ENCODE data around the gene ABCC12.

The ABCC12 gene

GRCh38 chr16:48131201-48131935 lies 24.4 kb downstream of the ABCC12 start:
- DNase-seq, result no peak

GRCh38 chr16:48129926-48130325 lies 25.9 kb downstream of the ABCC12 start:
- DNase-seq, result no peak

- no peak for DNase-seq
Measured at GRCh38 chr16:48128769-48129168, 27.0 kb downstream of the ABCC12 start.

GRCh38 chr16:48126801-48127644 lies 28.8 kb downstream of the ABCC12 start:
- DNase-seq, result no peak

GRCh38 chr16:48125888-48126287 lies 29.9 kb downstream of the ABCC12 start:
- DNase-seq, result no peak

- DNase-seq, result no peak
Measured at GRCh38 chr16:48124266-48124665, 31.5 kb downstream of the ABCC12 start.

- DNase-seq, result no peak
Measured at GRCh38 chr16:48123104-48123788, 32.5 kb downstream of the ABCC12 start.

- no peak for DNase-seq
Measured at GRCh38 chr16:48121276-48121675, 34.5 kb downstream of the ABCC12 start.

GRCh38 chr16:48118841-48119240 lies 37.0 kb downstream of the ABCC12 start:
- no peak for DNase-seq

- no peak for DNase-seq
Measured at GRCh38 chr16:48117217-48118105, 38.3 kb downstream of the ABCC12 start.

- no peak for DNase-seq
Measured at GRCh38 chr16:48115299-48115698, 40.5 kb downstream of the ABCC12 start.

GRCh38 chr16:48114410-48114809 lies 41.4 kb downstream of the ABCC12 start:
- no peak for DNase-seq

GRCh38 chr16:48113471-48113870 lies 42.3 kb downstream of the ABCC12 start:
- no peak for DNase-seq

- DNase-seq, result no peak
Measured at GRCh38 chr16:48113001-48113400, 42.8 kb downstream of the ABCC12 start.

- DNase-seq, result no peak
Measured at GRCh38 chr16:48112600-48112999, 43.2 kb downstream of the ABCC12 start.

GRCh38 chr16:48110982-48111381 lies 44.8 kb downstream of the ABCC12 start:
- DNase-seq, result no peak

GRCh38 chr16:48110000-48110399 lies 45.8 kb downstream of the ABCC12 start:
- no peak for DNase-seq

- no peak for DNase-seq
Measured at GRCh38 chr16:48109475-48109874, 46.3 kb downstream of the ABCC12 start.

GRCh38 chr16:48106446-48106845 lies 49.3 kb downstream of the ABCC12 start:
- no peak for DNase-seq

Measured in SIG-M5 (cell line).